Activated gamma-delta T cell (primary cell): Measurements from ENCODE around the gene ISYNA1.

Experiments
- DNase-seq: peaks from one replicate; lab custom pipeline; 2025; lab: John Stamatoyannopoulos, UW

The ISYNA1 gene

GRCh38 chr19:18467978-18468377, 30.0 kb upstream of the ISYNA1 start:
- DNase-seq: no peak

- no peak for DNase-seq
Measured at GRCh38 chr19:18466354-18466753, 28.4 kb upstream of the ISYNA1 start.

GRCh38 chr19:18465964-18466339, 28.0 kb upstream of the ISYNA1 start:
- no peak for DNase-seq

GRCh38 chr19:18465214-18465963, 27.5 kb upstream of the ISYNA1 start:
- no peak for DNase-seq

GRCh38 chr19:18464646-18465045, 26.7 kb upstream of the ISYNA1 start:
- no peak for DNase-seq

GRCh38 chr19:18461471-18461870, 23.5 kb upstream of the ISYNA1 start:
- DNase-seq: no peak

- no peak for DNase-seq
Measured at GRCh38 chr19:18460900-18461299, 23.0 kb upstream of the ISYNA1 start.

GRCh38 chr19:18457483-18458331, 19.8 kb upstream of the ISYNA1 start:
- DNase-seq: no peak

GRCh38 chr19:18456974-18457373, 19.0 kb upstream of the ISYNA1 start:
- no peak for DNase-seq

GRCh38 chr19:18456279-18456678, 18.3 kb upstream of the ISYNA1 start:
- no peak for DNase-seq

GRCh38 chr19:18453269-18454024, 15.5 kb upstream of the ISYNA1 start:
- DNase-seq: no peak

- no peak for DNase-seq
Measured at GRCh38 chr19:18452386-18452785, 14.5 kb upstream of the ISYNA1 start.

- DNase-seq: peak; percentile 69
Measured at GRCh38 chr19:18450931-18451836, 13.3 kb upstream of the ISYNA1 start.

- no peak for DNase-seq
Measured at GRCh38 chr19:18450021-18450930, 12.3 kb upstream of the ISYNA1 start.

GRCh38 chr19:18449552-18449951, 11.6 kb upstream of the ISYNA1 start:
- DNase-seq: no peak

GRCh38 chr19:18446811-18447359, 9.0 kb upstream of the ISYNA1 start:
- DNase-seq: no peak

- no peak for DNase-seq
Measured at GRCh38 chr19:18446145-18446810, 8.3 kb upstream of the ISYNA1 start.

- DNase-seq: no peak
Measured at GRCh38 chr19:18445262-18445948, 7.5 kb upstream of the ISYNA1 start.

GRCh38 chr19:18444513-18444912, 6.6 kb upstream of the ISYNA1 start:
- DNase-seq: no peak
